ENCODE data around the gene RXRA.

Gene RXRA

DNA sequence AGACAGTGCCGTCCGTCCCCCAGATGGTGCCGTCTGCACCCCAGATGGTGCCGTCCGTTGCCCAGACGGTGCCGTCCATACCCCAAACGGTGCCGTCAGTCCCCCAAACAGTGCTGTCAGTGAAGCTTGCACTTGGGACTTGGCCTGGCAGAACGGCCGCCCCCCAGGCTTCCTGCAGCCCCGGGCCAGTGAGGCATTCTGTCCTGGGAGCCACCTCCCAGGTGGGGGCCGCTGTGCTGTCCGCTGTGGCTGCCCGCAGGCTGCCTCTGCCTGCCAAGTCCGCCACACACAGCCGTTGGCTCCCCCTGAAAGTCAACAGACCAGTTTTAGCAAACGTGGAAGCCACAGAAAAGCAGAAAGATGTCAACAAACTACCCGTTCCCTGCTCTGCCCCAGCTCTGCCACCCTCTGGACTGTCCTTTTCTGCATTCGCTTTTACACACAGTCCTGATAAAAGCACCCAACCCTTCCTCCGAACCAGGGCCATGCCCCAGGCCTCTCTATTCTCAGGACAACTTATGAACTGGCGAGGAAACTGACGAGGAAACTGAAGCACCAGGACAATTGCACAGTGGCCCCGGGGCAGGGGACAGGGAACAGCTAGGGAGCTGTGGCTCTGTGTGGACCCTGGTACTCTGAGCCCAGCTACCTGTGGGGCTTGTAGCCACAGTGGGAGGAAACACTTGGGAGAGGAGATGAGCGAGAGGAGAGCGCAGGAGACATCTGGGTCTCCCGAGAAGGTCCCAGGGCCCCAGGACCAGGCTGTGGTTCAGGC lies 39.6 kb upstream of the RXRA start:
- Histone ChIP-seq H3K4me1 (ENCODE audit: control insufficient read depth, insufficient read depth, low read length) (peaks cover 24% of the 10 kb centered on the region), H3K36me3 (ENCODE audit: control insufficient read depth in 2 of 2, insufficient read depth in 2 of 2, low read length in 2 of 2) (no peaks in the 10 kb centered on the region), H3K9me3 (ENCODE audit: control insufficient read depth in 2 of 2, low read length in 2 of 2) (peaks cover 0 to 4% of the 10 kb centered on the region in 2 donors), H3K9ac (ENCODE audit: low read length in 2 of 2) (no peak overlapping the region), H3K4me3 (ENCODE audit: low read length in 2 of 2) (no peak overlapping the region), H3K27ac (ENCODE audit: low read length) (no peak overlapping the region), H3K27me3 (ENCODE audit: control insufficient read depth in 1 of 2, insufficient read depth in 2 of 2, low read length in 2 of 2) (no peaks in the 10 kb centered on the region)

- H3K4me1 ChIP-seq (ENCODE audit: control insufficient read depth, insufficient read depth, low read length) = peaks cover 20% of the 10 kb centered on the region
- peaks cover 0 to 4% of the 10 kb centered on the region in 2 donors for H3K9me3 ChIP-seq (ENCODE audit: control insufficient read depth in 2 of 2, low read length in 2 of 2)
- H3K36me3 ChIP-seq (ENCODE audit: control insufficient read depth in 2 of 2, insufficient read depth in 2 of 2, low read length in 2 of 2) = no peaks in the 10 kb centered on the region
- H3K27ac ChIP-seq (ENCODE audit: low read length) = no peak overlapping the region
- no peak overlapping the region for H3K4me3 ChIP-seq (ENCODE audit: low read length in 2 of 2)
- H3K27me3 ChIP-seq (ENCODE audit: control insufficient read depth in 1 of 2, insufficient read depth in 2 of 2, low read length in 2 of 2) = no peaks in the 10 kb centered on the region
- H3K9ac ChIP-seq (ENCODE audit: low read length in 2 of 2) = no peak overlapping the region
These were observed 38.4 kb upstream of the RXRA start for GRCh38 chr9:134287591-134288491.

DNA sequence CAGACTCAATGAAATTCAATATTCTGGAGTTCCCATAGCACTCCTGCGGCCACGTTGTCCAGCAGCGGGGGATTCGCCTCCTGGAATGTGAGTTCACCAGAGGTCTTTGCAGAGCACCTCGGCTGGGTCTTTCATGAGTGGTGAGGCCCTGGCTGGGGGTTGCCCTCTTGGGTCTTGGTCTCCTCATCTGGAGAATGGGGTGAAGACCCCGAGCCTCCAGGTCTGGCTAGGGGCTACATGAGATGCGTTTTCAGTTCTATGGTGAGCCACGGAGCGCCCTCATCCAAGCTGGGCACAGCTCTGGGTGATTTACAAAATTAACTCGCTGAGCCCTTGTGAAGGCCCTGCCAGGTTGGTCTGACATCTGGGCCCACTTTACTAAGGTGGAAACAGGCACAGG lies 37.5 kb upstream of the RXRA start:
- Histone ChIP-seq H3K9ac (ENCODE audit: low read length in 2 of 2) (no peak overlapping the region), H3K4me3 (ENCODE audit: low read length in 2 of 2) (no peak overlapping the region), H3K27ac (ENCODE audit: low read length) (no peak overlapping the region), H3K36me3 (ENCODE audit: control insufficient read depth in 2 of 2, insufficient read depth in 2 of 2, low read length in 2 of 2) (no peaks in the 10 kb centered on the region), H3K27me3 (ENCODE audit: control insufficient read depth in 1 of 2, insufficient read depth in 2 of 2, low read length in 2 of 2) (no peaks in the 10 kb centered on the region), H3K4me1 (ENCODE audit: control insufficient read depth, insufficient read depth, low read length) (peaks cover 17% of the 10 kb centered on the region), H3K9me3 (ENCODE audit: control insufficient read depth in 2 of 2, low read length in 2 of 2) (peaks cover 0 to 4% of the 10 kb centered on the region in 2 donors)

GRCh38 chr9:134289241-134289875 lies 36.9 kb upstream of the RXRA start:
- Histone ChIP-seq H3K4me1 (ENCODE audit: control insufficient read depth, insufficient read depth, low read length) (peaks cover 16% of the 10 kb centered on the region), H3K4me3 (ENCODE audit: low read length in 2 of 2) (no peak overlapping the region), H3K9ac (ENCODE audit: low read length in 2 of 2) (no peak overlapping the region), H3K36me3 (ENCODE audit: control insufficient read depth in 2 of 2, insufficient read depth in 2 of 2, low read length in 2 of 2) (no peaks in the 10 kb centered on the region), H3K27me3 (ENCODE audit: control insufficient read depth in 1 of 2, insufficient read depth in 2 of 2, low read length in 2 of 2) (no peaks in the 10 kb centered on the region), H3K27ac (ENCODE audit: low read length) (no peak overlapping the region), H3K9me3 (ENCODE audit: control insufficient read depth in 2 of 2, low read length in 2 of 2) (peaks cover 0 to 4% of the 10 kb centered on the region in 2 donors)

- no peaks in the 10 kb centered on the region for H3K36me3 ChIP-seq (ENCODE audit: control insufficient read depth in 2 of 2, insufficient read depth in 2 of 2, low read length in 2 of 2)
These were observed 35.4 kb upstream of the RXRA start for GRCh38 chr9:134290603-134291451.

GRCh38 chr9:134291452-134291881 lies 34.8 kb upstream of the RXRA start:
- H3K9ac ChIP-seq (ENCODE audit: low read length in 2 of 2) = no peak overlapping the region
- no peaks in the 10 kb centered on the region for H3K27me3 ChIP-seq (ENCODE audit: control insufficient read depth in 1 of 2, insufficient read depth in 2 of 2, low read length in 2 of 2)
- H3K9me3 ChIP-seq (ENCODE audit: control insufficient read depth in 2 of 2, low read length in 2 of 2) = peaks cover 0 to 4% of the 10 kb centered on the region in 2 donors
- no peaks in the 10 kb centered on the region for H3K36me3 ChIP-seq (ENCODE audit: control insufficient read depth in 2 of 2, insufficient read depth in 2 of 2, low read length in 2 of 2)
- no peak overlapping the region for H3K4me3 ChIP-seq (ENCODE audit: low read length in 2 of 2)
- H3K4me1 ChIP-seq (ENCODE audit: control insufficient read depth, insufficient read depth, low read length) = peaks cover 12% of the 10 kb centered on the region
- H3K27ac ChIP-seq (ENCODE audit: low read length) = no peak overlapping the region

More at GRCh38 chr9:134290603-134291451, 35.4 kb upstream of the RXRA start:
- Histone ChIP-seq H3K9me3 (ENCODE audit: control insufficient read depth in 2 of 2, low read length in 2 of 2) (peaks cover 0 to 4% of the 10 kb centered on the region in 2 donors), H3K27me3 (ENCODE audit: control insufficient read depth in 1 of 2, insufficient read depth in 2 of 2, low read length in 2 of 2) (no peaks in the 10 kb centered on the region), H3K4me1 (ENCODE audit: control insufficient read depth, insufficient read depth, low read length) (peaks cover 14% of the 10 kb centered on the region), H3K27ac (ENCODE audit: low read length) (no peak overlapping the region), H3K9ac (ENCODE audit: low read length in 2 of 2) (no peak overlapping the region), H3K4me3 (ENCODE audit: low read length in 2 of 2) (no peak overlapping the region)

DNA sequence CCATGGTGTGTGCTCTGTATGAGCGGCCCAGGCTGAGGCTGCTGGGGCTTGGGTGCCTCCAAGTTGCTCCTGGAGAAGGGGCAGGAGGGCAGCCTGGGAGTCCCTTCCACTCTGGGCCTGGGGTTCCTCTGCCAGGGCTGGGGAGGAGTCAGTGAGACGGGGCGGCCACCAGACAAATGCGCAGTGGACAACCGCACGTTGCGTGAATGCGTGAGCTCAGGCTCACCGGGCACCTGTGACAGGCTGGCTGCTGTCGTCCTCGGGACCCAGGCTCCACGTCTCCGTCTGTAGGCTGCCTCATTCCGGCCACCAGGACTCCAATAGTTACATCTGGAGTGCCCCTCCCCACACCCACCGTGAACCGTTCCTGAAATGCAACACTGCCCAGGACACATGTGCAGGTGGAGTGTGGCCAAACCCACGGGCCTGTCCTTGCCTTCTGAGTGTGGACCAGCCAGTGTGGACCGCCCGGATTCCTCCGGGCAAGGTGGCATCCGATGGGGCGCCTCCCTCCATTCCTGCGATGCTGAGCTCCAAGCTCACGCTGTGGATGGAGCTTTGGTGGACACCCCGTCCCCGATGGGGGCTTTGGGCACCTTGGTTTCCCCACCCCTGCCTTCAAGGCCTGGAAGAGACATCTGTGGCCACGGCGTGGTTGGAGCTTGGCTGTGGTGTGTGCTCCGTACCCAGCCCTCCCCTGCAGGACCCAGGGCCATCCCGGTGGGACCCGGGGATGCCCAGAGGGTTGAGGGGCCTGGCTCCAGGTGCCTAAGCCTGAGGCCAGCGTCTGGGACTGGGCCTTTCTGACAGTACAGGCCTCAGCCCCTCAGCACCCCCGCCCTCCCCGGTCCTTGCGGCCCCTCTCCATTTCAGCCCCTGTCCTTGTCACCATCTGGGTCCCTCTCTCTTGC lies 34.0 kb upstream of the RXRA start:
- peaks cover 11% of the 10 kb centered on the region for H3K4me1 ChIP-seq (ENCODE audit: control insufficient read depth, insufficient read depth, low read length)
- H3K27ac ChIP-seq (ENCODE audit: low read length) = no peak overlapping the region
- peaks cover 0 to 4% of the 10 kb centered on the region in 2 donors for H3K9me3 ChIP-seq (ENCODE audit: control insufficient read depth in 2 of 2, low read length in 2 of 2)
- no peak overlapping the region for H3K4me3 ChIP-seq (ENCODE audit: low read length in 2 of 2)
- H3K36me3 ChIP-seq (ENCODE audit: control insufficient read depth in 2 of 2, insufficient read depth in 2 of 2, low read length in 2 of 2) = no peaks in the 10 kb centered on the region
- H3K27me3 ChIP-seq (ENCODE audit: control insufficient read depth in 1 of 2, insufficient read depth in 2 of 2, low read length in 2 of 2) = no peaks in the 10 kb centered on the region
- no peak overlapping the region for H3K9ac ChIP-seq (ENCODE audit: low read length in 2 of 2)

- H3K27ac ChIP-seq (ENCODE audit: low read length) = no peak overlapping the region
- no peak overlapping the region for H3K9ac ChIP-seq (ENCODE audit: low read length in 2 of 2)
- no peaks in the 10 kb centered on the region for H3K27me3 ChIP-seq (ENCODE audit: control insufficient read depth in 1 of 2, insufficient read depth in 2 of 2, low read length in 2 of 2)
- peaks cover 11% of the 10 kb centered on the region for H3K4me1 ChIP-seq (ENCODE audit: control insufficient read depth, insufficient read depth, low read length)
- peaks cover 0 to 4% of the 10 kb centered on the region in 2 donors for H3K9me3 ChIP-seq (ENCODE audit: control insufficient read depth in 2 of 2, low read length in 2 of 2)
- H3K36me3 ChIP-seq (ENCODE audit: control insufficient read depth in 2 of 2, insufficient read depth in 2 of 2, low read length in 2 of 2) = no peaks in the 10 kb centered on the region
- H3K4me3 ChIP-seq (ENCODE audit: low read length in 2 of 2) = no peak overlapping the region
These were observed 33.2 kb upstream of the RXRA start for GRCh38 chr9:134293031-134293521.

- Histone ChIP-seq H3K9ac (ENCODE audit: low read length in 2 of 2) (peak overlapping the region in 1 of 2 donors; percentile 20), H3K27ac (ENCODE audit: low read length) (no peak overlapping the region), H3K36me3 (ENCODE audit: control insufficient read depth in 2 of 2, insufficient read depth in 2 of 2, low read length in 2 of 2) (no peaks in the 10 kb centered on the region), H3K9me3 (ENCODE audit: control insufficient read depth in 2 of 2, low read length in 2 of 2) (peaks cover 0 to 4% of the 10 kb centered on the region in 2 donors), H3K27me3 (ENCODE audit: control insufficient read depth in 1 of 2, insufficient read depth in 2 of 2, low read length in 2 of 2) (no peaks in the 10 kb centered on the region), H3K4me3 (ENCODE audit: low read length in 2 of 2) (peak overlapping the region; percentile 12 to 58), H3K4me1 (ENCODE audit: control insufficient read depth, insufficient read depth, low read length) (peaks cover 11% of the 10 kb centered on the region)
These were observed 32.6 kb upstream of the RXRA start for GRCh38 chr9:134293611-134294152.
